T-cell (primary cell): ENCODE measurements around the gene HACD4. TPM values are rescaled to one million over a fixed set of nuclear protein-coding genes. Genes with fewer than 3 reads are reported as not detected.
A peak's percentile ranks its signal among the peaks of the same experiment; 100 is the strongest.

ENCODE experiments used
- ATAC-seq, 4 experiments: fragments of 200-7000 bp in 3 of 4; fragments of 150-1000 bp in 1 of 4; cut with Tn5 transposase; replicated peaks in 1 of 4; 1 replicate in 3 of 4; 2 replicates in 1 of 4; pipeline ENCODE4 v1.10.0; 2021; ENCODE audit warnings: moderate library complexity in 3 of 4, mild to moderate bottlenecking in 2 of 4, moderate number of reproducible peaks in 1 of 4
- CTCF ChIA-PET, 2 donors: fragments of 300-600 bp; sonication (Branson Sonifier 250); formaldehyde crosslinking; loops; one replicate each; lab custom pipeline; 2022; ENCODE audit warnings: antibody characterized with exemption in 2 of 2; lab: Charles Lee
- POLR2A ChIA-PET, 2 donors: fragments of 300-600 bp; sonication (Branson Sonifier 250); formaldehyde crosslinking; loops; one replicate each; lab custom pipeline; 2022; ENCODE audit warnings: antibody characterized with exemption in 2 of 2; lab: Charles Lee
- DNase-seq, 35 experiments: peaks; one replicate each; pipeline versions ENCODE4 v3.0.0 to v3.0.0-alpha.2; 2013 to 2023
- H3K27ac ChIP-seq: one replicate; pipeline ENCODE4 v1.5.1; 2013; ENCODE audit warnings: low read length
- H3K27me3 ChIP-seq, 2 experiments: replicated peaks in 1 of 2; 1 replicate in 1 of 2; 2 replicates in 1 of 2; pipeline versions ENCODE4 v1.6.1 to v1.7.0; 2013; ENCODE audit warnings: low read length in 1 of 2, mixed read lengths in 1 of 2; ENCODE audit not compliant: control insufficient read depth in 2 of 2, insufficient read depth in 2 of 2; ENCODE audit errors: extremely low read depth in 1 of 2
- H3K36me3 ChIP-seq, 2 donors: 1 replicate in 1 of 2; 2 replicates in 1 of 2; pipeline versions ENCODE4 v1.6.1 to v1.7.0; 2013; ENCODE audit warnings: low read length in 1 of 2; ENCODE audit not compliant: control insufficient read depth in 2 of 2, insufficient read depth in 1 of 2; ENCODE audit errors: extremely low read depth in 1 of 2
- H3K4me1 ChIP-seq, 2 experiments: 1 replicate in 1 of 2; 2 replicates in 1 of 2; pipeline versions ENCODE4 v1.6.1 to v1.7.0; 2013; ENCODE audit warnings: low read length in 2 of 2, mixed read lengths in 1 of 2; ENCODE audit not compliant: insufficient read depth in 2 of 2, control insufficient read depth in 1 of 2; ENCODE audit errors: extremely low read depth in 1 of 2
- H3K4me3 ChIP-seq, 2 donors: 1 replicate in 1 of 2; 2 replicates in 1 of 2; pipeline versions ENCODE4 v1.5.1 to v1.7.0; 2013; ENCODE audit warnings: mild to moderate bottlenecking in 2 of 2, low read length in 1 of 2, moderate library complexity in 1 of 2; ENCODE audit not compliant: control insufficient read depth in 1 of 2; ENCODE audit errors: extremely low read depth in 1 of 2
- H3K9me3 ChIP-seq: 2 replicates; pipeline ENCODE4 v1.7.0; 2013
- H3K27ac Mint-ChIP-seq, 2 donors: one replicate each; pipeline ENCODE4 v1.8.0; 2020 to 2021; ENCODE audit warnings: mild to moderate bottlenecking in 2 of 2, mixed read lengths in 2 of 2
- H3K27me3 Mint-ChIP-seq, 2 donors: one replicate each; pipeline ENCODE4 v1.8.0; 2021 to 2022; ENCODE audit warnings: mixed read lengths in 2 of 2
- H3K36me3 Mint-ChIP-seq: one replicate; pipeline ENCODE4 v1.8.0; 2021; ENCODE audit warnings: mixed read lengths
- H3K4me1 Mint-ChIP-seq, 3 donors: one replicate each; pipeline ENCODE4 v1.8.0; 2020 to 2022; ENCODE audit warnings: mixed read lengths in 3 of 3, mild to moderate bottlenecking in 1 of 3
- H3K4me3 Mint-ChIP-seq, 3 donors: one replicate each; pipeline ENCODE4 v1.8.0; 2020 to 2022; ENCODE audit warnings: mild to moderate bottlenecking in 3 of 3, mixed read lengths in 3 of 3, moderate library complexity in 3 of 3
- H3K9me3 Mint-ChIP-seq, 3 donors: one replicate each; pipeline ENCODE4 v1.8.0; 2020 to 2022; ENCODE audit warnings: mixed read lengths in 3 of 3
- whole genome bisulfite sequencing: methylation state at CpG from one replicate; pipeline ENCODE4 v1.1.5; 2013; ENCODE audit warnings: missing lambda C conversion rate; ENCODE audit not compliant: insufficient coverage; 5-methylcytosine and 5-hydroxymethylcytosine counted together
- total RNA-seq, 35 experiments: library from RNA in 6 of 35; stranded (reverse) in 6 of 35; fragments of 120-200 nt in 1 of 35; gene quantifications; one replicate each; pipeline versions ENCODE4 v1.2.1 to v1.2.4 and lab custom pipeline; 2013 to 2026

HACD4 gene
- total RNA-seq, 5 donors from 2014 or later (not counting 1 experiment from before 2014, with no cell fraction given) = 8.9 to 11.8 (median 10.2) TPM

GRCh38 chr9:21015129-21015815, 16.2 kb downstream of the HACD4 start:
- POLR2A ChIA-PET = no interaction called here

DNA sequence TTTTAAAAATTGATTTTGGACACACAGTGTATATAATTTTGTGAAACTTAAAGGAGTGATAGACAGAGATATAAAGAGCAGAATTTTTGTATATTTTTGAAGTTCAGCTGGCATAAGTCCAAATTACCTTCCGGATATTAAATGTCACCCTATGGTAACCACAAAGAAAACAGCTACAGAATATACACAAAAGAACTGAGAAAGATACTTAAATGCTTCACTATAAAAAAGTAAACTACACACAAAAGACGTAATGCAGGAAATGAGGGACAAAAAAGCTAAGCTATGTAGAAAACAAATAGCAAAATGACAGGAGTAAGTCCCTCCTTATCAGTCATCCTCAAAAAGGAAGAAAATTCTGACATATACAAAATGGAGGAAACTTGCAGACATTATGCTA, 29.4 kb downstream of the HACD4 start:
- Histone ChIP-seq H3K4me3 (no peak overlapping the region), H3K4me1 (peaks cover 0 to 12% of the 10 kb centered on the region in 2 experiments), H3K27me3 (no peaks in the 10 kb centered on the region), H3K9me3 (no peaks in the 10 kb centered on the region), H3K36me3 (peaks cover 0 to 21% of the 10 kb centered on the region in 2 donors), H3K27ac (peak overlapping the region; percentile 67)
- ATAC-seq (peak; percentile 31 to 62 (median 54)), DNase-seq (peak in 1 of 35 experiments; percentile 33)
- POLR2A ChIA-PET = no interaction called here
- no CpG with 5 or more reads among the region's 2 CpGs for WGBS
- Mint-ChIP-seq H3K9me3 (peaks cover 6 to 17% (median 8%) of the 10 kb centered on the region in 3 donors), H3K36me3 (peaks cover 58% of the 10 kb centered on the region), H3K4me1 (peaks cover 33 to 38% (median 33%) of the 10 kb centered on the region in 3 donors), H3K27ac (peak overlapping the region; percentile 79 to 88), H3K4me3 (peak overlapping the region in 2 of 3 donors; percentile 33 to 34), H3K27me3 (no peaks in the 10 kb centered on the region)
- CTCF ChIA-PET = interaction anchor here in 1 of 2 donors (0.8 to 1.1 kb wide), 4 partner anchors 14 to 108 kb away, joined by 3 read pairs; partner anchors contain the start of gene HACD4

More at GRCh38 chr9:21015129-21015815, 16.2 kb downstream of the HACD4 start:
- no peaks in the 10 kb centered on the region for H3K9me3 Mint-ChIP-seq
- no peaks in the 10 kb centered on the region for H3K27me3 Mint-ChIP-seq
- peaks cover 3 to 11% (median 6%) of the 10 kb centered on the region in 3 donors for H3K4me1 Mint-ChIP-seq
- peaks cover 72% of the 10 kb centered on the region for H3K36me3 Mint-ChIP-seq
- H3K27ac ChIP-seq = no peak overlapping the region
- WGBS = 83% methylated on average over 1 of the region's 5 CpGs
- H3K27me3 ChIP-seq = no peaks in the 10 kb centered on the region
- no peak overlapping the region for H3K27ac Mint-ChIP-seq
- ATAC-seq (no peak), DNase-seq (no peak)
- H3K9me3 ChIP-seq = no peaks in the 10 kb centered on the region
- peaks cover 0 to 44% of the 10 kb centered on the region in 2 donors for H3K36me3 ChIP-seq
- H3K4me3 Mint-ChIP-seq = no peak overlapping the region
- CTCF ChIA-PET = no interaction called here
- H3K4me1 ChIP-seq = no peaks in the 10 kb centered on the region
- no peak overlapping the region for H3K4me3 ChIP-seq

DNA sequence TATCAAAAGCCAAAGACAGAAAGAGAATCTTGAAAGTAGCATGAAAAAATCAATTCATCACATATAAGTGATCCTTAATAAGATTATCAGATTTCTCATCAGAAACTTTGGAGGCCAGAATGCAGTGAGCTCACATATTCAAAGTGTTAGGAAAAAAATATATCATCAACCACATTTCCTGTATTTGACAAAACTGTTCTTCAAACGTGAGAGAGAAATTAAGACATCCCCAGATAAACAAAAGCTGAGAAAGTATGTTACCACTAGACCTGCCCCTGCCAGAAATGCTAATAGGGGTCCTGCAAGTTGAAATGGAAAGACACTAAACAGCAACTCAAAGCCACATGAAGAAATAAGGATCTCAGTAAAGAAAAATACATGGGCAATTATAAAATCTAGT, 29.9 kb downstream of the HACD4 start:
- Histone ChIP-seq H3K27ac (peak overlapping the region; percentile 67), H3K27me3 (no peaks in the 10 kb centered on the region), H3K4me1 (peaks cover 0 to 16% of the 10 kb centered on the region in 2 experiments), H3K4me3 (no peak overlapping the region), H3K9me3 (no peaks in the 10 kb centered on the region), H3K36me3 (peaks cover 0 to 17% of the 10 kb centered on the region in 2 donors)
- peaks cover 37 to 43% (median 38%) of the 10 kb centered on the region in 3 donors for H3K4me1 Mint-ChIP-seq
- peaks cover 54% of the 10 kb centered on the region for H3K36me3 Mint-ChIP-seq
- peak overlapping the region; percentile 79 to 88 for H3K27ac Mint-ChIP-seq
- ChIA-PET CTCF (interaction anchor here in 1 of 2 donors (0.6 to 1.1 kb wide), 5 partner anchors 14 to 166 kb away, joined by 3 read pairs; partner anchors contain the start of gene HACD4), POLR2A (no interaction called here)
- peak in 3 of 4 experiments; percentile 44 to 61 (median 57) for ATAC-seq
- no peaks in the 10 kb centered on the region for H3K27me3 Mint-ChIP-seq
- H3K9me3 Mint-ChIP-seq = peaks cover 6 to 17% (median 8%) of the 10 kb centered on the region in 3 donors
- peak overlapping the region in 2 of 3 donors; percentile 33 to 34 for H3K4me3 Mint-ChIP-seq
- no CpG with 5 or more reads among the region's 1 CpG for WGBS
- DNase-seq = peak in 1 of 35 experiments; percentile 29

- H3K36me3 Mint-ChIP-seq = peaks cover 59% of the 10 kb centered on the region
- H3K27me3 ChIP-seq = no peaks in the 10 kb centered on the region
- H3K27ac Mint-ChIP-seq = peak overlapping the region; percentile 29 to 82
- ATAC-seq (peak in 3 of 4 experiments; percentile 48 to 50 (median 48)), DNase-seq (no peak)
- H3K4me1 Mint-ChIP-seq = peaks cover 41 to 60% (median 51%) of the 10 kb centered on the region in 3 donors
- H3K4me3 ChIP-seq = no peak overlapping the region
- no peaks in the 10 kb centered on the region for H3K9me3 ChIP-seq
- H3K4me1 ChIP-seq = peaks cover 0 to 11% of the 10 kb centered on the region in 2 experiments
- H3K27ac ChIP-seq = peak overlapping the region; percentile 57
- peak overlapping the region in 1 of 3 donors; percentile 20 for H3K4me3 Mint-ChIP-seq
- no peaks in the 10 kb centered on the region for H3K36me3 ChIP-seq
- H3K9me3 Mint-ChIP-seq = peaks cover 6 to 17% (median 8%) of the 10 kb centered on the region in 3 donors
- WGBS = no CpG with 5 or more reads among the region's 2 CpGs
- POLR2A ChIA-PET = interaction anchor here in 1 of 2 donors (0.6 kb wide), 1 partner anchor 1872 kb away, joined by 5 read pairs; no protein-coding TSS in a partner anchor
- CTCF ChIA-PET = interaction anchor here (0.6 to 1.1 kb wide), 3 partner anchors 12 to 582 kb away, joined by 3 to 4 read pairs (median 3); no protein-coding TSS in a partner anchor
- no peaks in the 10 kb centered on the region for H3K27me3 Mint-ChIP-seq
Observed at GRCh38 chr9:20997503-20998076, 33.9 kb downstream of the HACD4 start.

GRCh38 chr9:20996809-20997208, 34.6 kb downstream of the HACD4 start:
- WGBS = 80% methylated on average over 1 of the region's 2 CpGs
- Histone ChIP-seq H3K36me3 (peaks cover 0 to 2% of the 10 kb centered on the region in 2 donors), H3K4me3 (no peak overlapping the region), H3K9me3 (no peaks in the 10 kb centered on the region), H3K27me3 (no peaks in the 10 kb centered on the region), H3K27ac (peak overlapping the region; percentile 57), H3K4me1 (peaks cover 0 to 5% of the 10 kb centered on the region in 2 experiments)
- peak overlapping the region in 1 of 3 donors; percentile 20 for H3K4me3 Mint-ChIP-seq
- CTCF ChIA-PET = interaction anchor here (0.6 to 1.1 kb wide), 3 partner anchors 13 to 581 kb away, joined by 3 to 4 read pairs (median 3); no protein-coding TSS in a partner anchor
- peaks cover 6 to 11% (median 8%) of the 10 kb centered on the region in 3 donors for H3K9me3 Mint-ChIP-seq
- DNase-seq (no peak), ATAC-seq (peak in 2 of 4 experiments; percentile 21 to 74)
- H3K27ac Mint-ChIP-seq = peak overlapping the region; percentile 29 to 82
- peaks cover 59% of the 10 kb centered on the region for H3K36me3 Mint-ChIP-seq
- POLR2A ChIA-PET = interaction anchor here in 1 of 2 donors (0.6 kb wide), 1 partner anchor 1871 kb away, joined by 5 read pairs; no protein-coding TSS in a partner anchor
- peaks cover 34 to 53% (median 43%) of the 10 kb centered on the region in 3 donors for H3K4me1 Mint-ChIP-seq
- no peaks in the 10 kb centered on the region for H3K27me3 Mint-ChIP-seq

DNA sequence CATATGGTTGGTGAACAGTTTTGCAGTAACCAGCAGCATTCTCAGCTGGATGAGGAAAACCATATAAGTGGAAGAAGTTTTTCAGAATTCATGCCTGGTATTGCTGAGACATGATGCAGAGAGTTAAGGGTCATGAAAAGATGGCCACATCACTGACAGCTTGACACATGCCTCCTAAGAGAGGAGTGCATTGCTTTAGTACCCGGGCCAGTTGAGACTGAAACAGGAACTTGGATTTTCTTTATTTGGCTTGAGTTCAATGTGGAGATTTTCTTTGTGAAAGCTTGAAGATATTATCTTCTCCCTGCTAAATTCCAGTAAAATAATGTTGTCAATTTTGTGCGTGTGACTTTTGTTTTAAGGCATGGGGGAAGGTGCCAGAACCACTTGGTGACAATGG, 35.8 kb downstream of the HACD4 start:
- Histone ChIP-seq H3K4me3 (no peak overlapping the region), H3K27ac (peak overlapping the region; percentile 57), H3K9me3 (no peaks in the 10 kb centered on the region), H3K4me1 (peaks cover 0 to 5% of the 10 kb centered on the region in 2 experiments), H3K27me3 (no peaks in the 10 kb centered on the region), H3K36me3 (peaks cover 0 to 2% of the 10 kb centered on the region in 2 donors)
- H3K4me3 Mint-ChIP-seq = no peak overlapping the region
- peaks cover 24 to 42% (median 33%) of the 10 kb centered on the region in 3 donors for H3K4me1 Mint-ChIP-seq
- ChIA-PET POLR2A (no interaction called here), CTCF (no interaction called here)
- no peak for DNase-seq
- no peaks in the 10 kb centered on the region for H3K27me3 Mint-ChIP-seq
- peak overlapping the region; percentile 12 to 27 for H3K27ac Mint-ChIP-seq
- H3K36me3 Mint-ChIP-seq = peaks cover 56% of the 10 kb centered on the region
- WGBS = no CpG with 5 or more reads among the region's 2 CpGs
- H3K9me3 Mint-ChIP-seq = peaks cover 0 to 3% (median 2%) of the 10 kb centered on the region in 3 donors
- ATAC-seq = no peak
